HG02571 (cell line): Measurements from ENCODE around the gene PIK3CD.
"Not testable (repeated sequence)": the region's sequence is repeated elsewhere in the genome, so short reads cannot be mapped to it uniquely, and the experiment has no call there.

Source experiments
- ATAC-seq: cut with Tn5 transposase; IDR thresholded peaks from one replicate; pipeline ENCODE4 v1.9.1; 2021; ENCODE audit warnings: mild to moderate bottlenecking, moderate library complexity; ENCODE audit not compliant: unreplicated experiment

The PIK3CD gene

DNA sequence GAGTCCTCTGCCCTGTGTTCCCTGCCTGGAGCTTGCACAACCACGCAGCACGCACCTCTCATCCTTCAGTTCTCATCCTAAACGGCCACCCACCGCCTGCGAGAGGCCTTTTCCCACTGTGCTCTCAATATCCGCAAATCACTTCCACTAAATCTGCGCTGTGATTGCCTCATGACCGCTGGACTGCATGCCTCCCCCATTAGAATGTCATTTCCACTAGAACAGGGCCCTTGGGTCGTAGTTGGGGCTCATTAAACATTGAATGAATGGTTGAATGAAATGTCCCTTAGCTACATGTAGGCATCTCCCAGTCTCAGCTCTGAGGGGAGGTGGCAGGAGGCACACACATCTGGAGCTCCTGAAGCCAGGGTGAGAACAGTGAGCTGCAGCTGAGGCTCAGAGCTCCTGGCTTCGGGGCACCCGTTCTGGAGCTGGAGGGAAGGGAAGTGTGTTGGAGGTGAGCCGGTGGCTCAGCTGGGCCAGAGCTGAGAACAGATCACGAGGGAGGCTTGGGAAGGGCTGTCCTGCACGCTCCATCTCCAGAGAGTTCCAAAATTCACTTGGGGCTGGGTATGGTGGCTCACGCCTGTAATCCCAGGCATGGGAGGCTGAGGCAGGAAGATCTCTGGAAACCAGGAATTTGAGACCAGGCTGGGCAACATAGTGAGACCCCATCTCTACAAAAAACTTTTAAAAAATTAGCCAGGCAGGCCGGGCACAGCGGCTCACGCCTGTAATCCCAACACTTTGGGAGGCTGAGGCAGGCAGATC is 32.4 kb upstream of the PIK3CD start:
- no peak for ATAC-seq

GRCh38 chr1:9621032-9621431 is 30.5 kb upstream of the PIK3CD start:
- no peak for ATAC-seq

DNA sequence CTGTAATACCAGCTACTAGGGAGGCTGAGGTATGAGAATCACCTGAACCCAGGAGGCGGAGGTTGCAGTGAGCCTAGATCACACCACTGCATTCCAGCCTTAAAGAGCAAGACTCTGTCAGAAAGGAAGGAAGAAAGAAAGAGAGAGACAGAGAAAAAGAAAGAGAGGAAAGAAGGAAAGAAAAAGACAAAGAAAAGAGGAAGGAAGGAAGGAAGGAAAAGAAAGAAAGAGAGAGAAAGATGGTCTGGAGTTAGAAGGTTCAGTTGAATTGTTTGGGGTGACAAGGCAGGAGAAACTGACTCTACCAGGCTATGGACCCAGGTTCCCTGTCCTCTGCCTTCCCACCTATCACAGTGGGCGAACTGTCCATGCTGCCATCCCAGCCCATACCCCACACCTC is 27.4 kb upstream of the PIK3CD start:
- ATAC-seq: no peak

DNA sequence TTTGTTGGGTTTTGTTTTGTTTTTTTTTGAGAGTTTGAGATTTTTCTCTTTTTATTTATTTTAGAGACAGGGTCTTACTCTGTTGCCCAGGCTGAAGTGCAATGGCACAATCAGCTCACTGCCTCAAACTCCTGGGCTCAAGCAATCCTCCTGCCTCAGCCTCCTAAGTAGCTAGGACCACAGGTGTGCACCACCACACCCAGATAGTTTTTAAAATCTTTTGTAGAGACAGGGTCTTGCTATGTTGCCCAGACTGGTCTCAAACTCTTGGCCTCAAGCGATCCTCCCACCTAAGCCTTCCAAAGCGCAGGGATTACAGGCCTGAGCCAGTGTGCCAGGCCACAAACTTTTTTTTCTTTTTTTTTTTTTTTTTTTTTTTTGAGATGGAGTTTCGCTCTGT is 26.5 kb upstream of the PIK3CD start:
- not testable (repeated sequence) for ATAC-seq

- peak; percentile 51 for ATAC-seq
These were observed 25.3 kb upstream of the PIK3CD start for GRCh38 chr1:9626201-9626608.

DNA sequence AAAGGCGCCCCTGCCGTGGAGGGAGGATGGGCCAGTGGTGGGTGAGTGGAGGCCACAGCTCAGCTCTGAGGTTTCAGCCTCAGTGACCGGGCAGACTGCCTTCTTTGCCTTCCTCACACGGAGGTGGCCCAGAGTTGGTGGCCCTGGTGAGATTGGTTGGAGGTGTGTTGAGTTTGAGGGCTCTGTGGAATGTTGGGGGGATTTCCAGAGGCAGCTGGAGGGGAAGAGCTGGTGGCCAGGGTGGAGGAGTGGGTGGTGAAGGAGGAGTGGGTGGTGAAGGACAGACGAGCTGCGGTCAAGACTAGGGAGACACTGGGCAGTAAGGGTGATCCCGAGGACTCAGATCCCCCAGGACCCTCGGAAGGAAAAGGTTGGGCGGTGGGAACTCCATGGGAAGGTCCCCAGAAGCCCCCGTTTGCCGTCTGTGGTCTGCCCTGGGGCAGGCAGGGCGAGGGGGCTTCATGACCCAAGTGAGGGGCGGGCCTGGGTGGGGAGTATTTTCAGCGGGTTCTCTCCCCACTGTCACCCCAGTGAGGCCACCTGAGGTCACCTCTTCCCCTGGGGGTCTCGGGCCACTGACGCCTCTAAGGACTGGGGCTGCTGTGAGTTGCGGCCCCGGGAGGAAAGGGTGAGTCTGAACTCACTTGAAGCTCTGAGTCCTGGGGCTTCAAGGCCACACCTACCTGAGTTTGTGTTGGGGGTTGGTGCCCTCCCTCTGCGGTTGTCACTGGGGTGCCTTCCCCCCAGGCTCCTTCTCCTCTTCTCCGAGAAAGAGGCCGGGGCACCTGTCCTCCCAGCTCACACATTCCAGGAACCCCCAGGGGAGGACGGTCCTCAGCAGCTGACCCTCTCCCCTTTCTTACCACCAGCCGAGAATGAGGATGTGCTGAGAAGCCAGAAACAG is 22.7 kb upstream of the PIK3CD start:
- no peak for ATAC-seq

- no peak for ATAC-seq
These were observed 21.9 kb upstream of the PIK3CD start for GRCh38 chr1:9629445-9630201.

GRCh38 chr1:9630331-9631111 is 21.0 kb upstream of the PIK3CD start:
- no peak for ATAC-seq

GRCh38 chr1:9631613-9632012 is 19.9 kb upstream of the PIK3CD start:
- ATAC-seq: no peak

GRCh38 chr1:9633493-9633892 is 18.0 kb upstream of the PIK3CD start:
- no peak for ATAC-seq

GRCh38 chr1:9634582-9634981 is 16.9 kb upstream of the PIK3CD start:
- ATAC-seq: no peak

DNA sequence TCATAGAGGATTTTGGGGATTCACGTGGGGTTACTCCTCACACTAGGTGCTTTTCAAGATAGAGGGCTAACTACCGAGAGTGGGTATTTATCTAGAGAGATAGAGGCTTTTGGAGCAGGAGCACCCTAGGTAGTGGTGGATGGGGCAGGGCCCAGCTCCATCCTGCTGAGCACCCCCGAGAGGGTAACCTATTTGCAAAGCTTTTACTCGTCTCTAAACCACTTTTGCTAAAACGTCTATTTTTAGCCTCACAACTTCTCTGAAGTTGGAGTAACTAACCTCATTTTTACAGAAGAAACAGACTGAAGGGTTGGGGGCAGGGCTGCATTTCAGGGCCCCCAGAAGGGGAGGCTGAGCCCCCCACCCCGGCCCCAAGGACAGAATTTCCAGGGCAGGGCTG is 12.3 kb upstream of the PIK3CD start:
- no peak for ATAC-seq

GRCh38 chr1:9643351-9644256 is 7.9 kb upstream of the PIK3CD start:
- ATAC-seq: no peak

- no peak for ATAC-seq
These were observed 5.5 kb upstream of the PIK3CD start for GRCh38 chr1:9646037-9646436.

DNA sequence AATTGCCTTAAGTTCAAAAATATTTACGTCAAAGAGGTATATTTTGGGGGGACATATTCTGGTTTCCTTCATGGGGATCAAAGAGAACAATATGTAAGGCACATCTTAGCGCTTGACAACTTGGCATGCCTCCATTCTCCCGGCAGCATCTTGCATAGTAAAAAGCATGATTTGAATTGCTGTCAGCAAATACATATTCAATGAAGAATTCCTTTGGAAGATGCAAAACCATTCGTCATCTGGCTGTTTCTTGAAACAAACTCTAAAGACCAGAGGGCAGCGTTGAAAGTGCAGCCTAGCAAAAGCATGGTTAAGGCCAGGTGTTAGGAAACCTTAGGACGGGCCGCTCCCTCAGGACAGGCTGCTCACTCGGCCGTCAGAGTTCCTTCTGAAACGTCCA is 3.4 kb upstream of the PIK3CD start:
- no peak for ATAC-seq

DNA sequence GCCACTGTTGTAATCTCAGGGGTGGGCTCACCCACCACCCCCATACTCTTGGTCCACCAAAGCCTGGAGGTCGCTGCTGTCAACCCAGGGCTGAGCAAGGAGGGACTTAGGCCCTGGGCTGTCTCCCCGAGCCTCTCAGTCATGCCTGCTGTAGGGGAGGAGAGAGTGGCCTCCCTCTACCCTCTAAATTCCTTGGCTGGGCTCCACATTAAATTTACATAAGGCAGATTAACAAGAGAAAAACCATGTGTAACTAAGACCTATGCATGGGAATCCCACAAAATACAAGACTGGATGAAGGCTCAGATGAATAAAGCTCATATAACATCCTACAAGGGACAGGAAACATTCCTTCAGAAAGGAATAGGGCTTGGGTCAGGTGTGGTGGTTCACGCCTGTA is 1.8 kb upstream of the PIK3CD start:
- ATAC-seq: no peak

- ATAC-seq: no peak
These were observed 339 bp upstream of the PIK3CD start for GRCh38 chr1:9651220-9651564.

DNA sequence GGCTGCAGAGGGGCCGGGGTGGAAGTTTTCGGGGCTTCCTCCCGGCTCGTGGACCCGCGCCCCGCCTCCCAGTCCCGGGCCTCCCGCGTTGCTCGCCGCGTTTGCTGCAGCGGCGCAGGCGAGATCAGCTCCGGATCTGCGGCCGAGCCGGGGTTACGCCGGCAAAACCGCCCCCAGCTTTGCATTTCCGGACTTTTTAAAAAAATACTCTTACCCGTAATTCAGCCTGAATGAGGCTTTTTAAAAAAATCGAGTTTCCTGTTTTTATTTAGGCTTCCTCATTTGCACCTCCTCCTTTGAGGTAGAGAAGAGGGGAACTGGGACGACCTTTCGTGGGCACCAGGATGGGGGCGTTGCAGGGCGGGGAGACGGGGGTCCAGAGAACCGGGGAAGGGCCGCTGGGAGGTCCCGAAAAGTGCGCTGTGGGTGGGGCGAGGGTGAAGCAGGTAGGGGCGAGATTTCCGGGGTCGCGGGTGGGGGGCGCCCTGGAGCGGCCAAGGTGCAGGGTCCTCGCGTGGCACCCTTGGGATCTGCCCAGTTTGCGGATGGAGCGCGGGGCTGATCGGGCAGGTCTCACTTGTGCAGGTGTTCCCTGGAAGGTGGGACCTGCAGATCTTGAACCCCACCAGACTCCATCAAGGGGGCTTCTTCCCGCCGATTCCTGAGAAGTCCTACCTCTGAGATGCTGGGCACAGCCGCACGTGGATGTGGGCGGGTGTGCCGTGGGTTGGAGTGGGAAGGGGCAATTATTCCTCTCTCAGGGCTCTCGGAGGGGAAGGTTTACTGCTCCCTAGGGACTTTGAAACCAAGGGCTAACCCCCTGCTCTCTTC is 1.1 kb downstream of the PIK3CD start:
- no peak for ATAC-seq

DNA sequence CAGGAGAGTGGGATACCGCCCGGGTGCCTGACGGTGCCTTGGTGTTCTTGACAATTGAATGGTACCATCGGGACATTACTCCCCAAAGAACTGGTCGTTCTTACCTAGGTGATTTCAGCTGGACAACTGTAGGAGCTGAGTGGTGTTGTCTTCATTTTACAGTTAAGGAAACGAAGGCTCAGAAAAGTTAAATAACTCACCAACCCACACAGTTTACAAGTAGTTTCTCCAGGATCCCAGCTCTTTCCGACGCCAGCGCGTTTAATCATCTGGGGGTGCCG is 1.6 kb downstream of the PIK3CD start:
- ATAC-seq: no peak
